Activated naive CD8-positive, alpha-beta T cell treated with anti-CD3 and anti-CD28 coated beads for 36 hours (primary cell): ENCODE results near the gene CD48. TPM values are rescaled to one million over a fixed set of nuclear protein-coding genes. Genes with fewer than 3 reads are reported as not detected.

Source experiments
- DNase-seq: peaks from one replicate; pipeline ENCODE4 v3.0.0; 2021
- H3K27ac Mint-ChIP-seq: one replicate; pipeline ENCODE4 v1.8.0; 2022; ENCODE audit warnings: mild to moderate bottlenecking, moderate library complexity, mixed read lengths
- H3K27me3 Mint-ChIP-seq: one replicate; pipeline ENCODE4 v1.8.0; 2022; ENCODE audit warnings: mild to moderate bottlenecking, mixed read lengths
- H3K36me3 Mint-ChIP-seq: one replicate; pipeline ENCODE4 v1.8.0; 2021; ENCODE audit warnings: mild to moderate bottlenecking, mixed read lengths
- H3K4me1 Mint-ChIP-seq: one replicate; pipeline ENCODE4 v1.8.0; 2021; ENCODE audit warnings: mixed read lengths
- H3K4me3 Mint-ChIP-seq: one replicate; pipeline ENCODE4 v1.8.0; 2022; ENCODE audit warnings: mild to moderate bottlenecking, moderate library complexity, mixed read lengths
- H3K9me3 Mint-ChIP-seq: one replicate; pipeline ENCODE4 v1.8.0; 2022; ENCODE audit warnings: mixed read lengths
- total RNA-seq, 2 experiments: library from RNA; stranded (reverse); gene quantifications; one replicate each; pipeline ENCODE4 v1.2.3, GENCODE V29; 2021

CD48 gene
- total RNA-seq, 2 experiments from 2014 or later = 376 to 385 TPM

DNA sequence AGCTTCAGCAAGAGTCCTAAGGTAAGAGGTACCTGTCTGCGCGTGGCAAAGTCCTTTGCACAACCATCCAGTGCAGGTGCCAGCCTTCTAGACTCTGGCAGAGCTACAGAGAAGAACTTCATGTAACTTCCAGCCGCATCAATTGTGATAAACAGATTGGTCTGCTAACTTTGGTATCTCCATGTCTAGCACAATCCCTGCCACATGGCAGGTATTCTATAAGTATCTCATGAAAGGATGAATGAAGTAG lies 29.8 kb downstream of the CD48 start:
- H3K4me1 Mint-ChIP-seq = peaks cover 72% of the 10 kb centered on the region
- no peak for DNase-seq
- H3K9me3 Mint-ChIP-seq = peaks cover 3% of the 10 kb centered on the region
- H3K36me3 Mint-ChIP-seq = peaks cover 90% of the 10 kb centered on the region
- H3K27me3 Mint-ChIP-seq = no peaks in the 10 kb centered on the region
- H3K27ac Mint-ChIP-seq = peak overlapping the region; percentile 97
- peak overlapping the region; percentile 30 for H3K4me3 Mint-ChIP-seq

DNA sequence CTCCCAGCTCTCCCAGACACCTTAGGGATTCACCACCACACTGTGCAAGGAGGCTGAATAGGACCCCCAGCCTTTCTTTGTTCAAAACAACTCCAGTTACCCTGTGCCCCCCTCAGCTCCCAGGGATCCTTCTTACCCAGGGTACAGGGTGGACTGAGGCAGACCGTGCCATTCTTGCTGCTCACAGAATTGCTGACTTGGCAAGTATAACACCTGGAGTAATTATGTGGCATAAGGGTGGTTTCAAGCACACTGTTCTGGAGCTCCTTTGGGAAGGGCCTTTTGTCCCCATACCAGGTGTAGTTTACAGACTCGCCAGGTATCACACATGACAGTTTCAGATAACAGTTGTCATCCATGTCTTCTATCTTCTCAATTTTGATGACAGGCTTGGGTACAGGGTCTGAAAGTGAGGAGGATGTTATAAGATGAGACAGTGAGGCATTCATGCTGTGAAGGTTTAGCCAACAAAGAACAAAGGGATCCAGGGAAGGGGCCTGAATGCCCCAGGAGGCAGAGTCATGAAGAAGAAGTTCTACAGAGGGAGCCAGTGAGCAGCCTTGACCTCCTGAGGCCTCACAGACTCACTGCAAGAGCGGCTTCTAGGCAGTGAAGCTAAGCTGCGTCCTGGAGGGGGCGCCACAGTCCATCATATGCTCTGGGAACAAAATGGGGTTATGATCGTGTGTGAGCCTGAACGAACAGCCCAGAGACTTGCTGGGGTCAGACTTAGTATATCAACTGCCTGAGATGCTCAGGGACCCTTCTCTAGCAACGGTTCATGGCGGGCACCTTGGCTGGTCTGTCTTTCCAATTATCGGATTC lies 30.3 kb downstream of the CD48 start:
- H3K27ac Mint-ChIP-seq = peak overlapping the region; percentile 97
- H3K4me3 Mint-ChIP-seq = no peak overlapping the region
- no peaks in the 10 kb centered on the region for H3K9me3 Mint-ChIP-seq
- H3K4me1 Mint-ChIP-seq = peaks cover 70% of the 10 kb centered on the region
- DNase-seq = peak; percentile 83
- peaks cover 85% of the 10 kb centered on the region for H3K36me3 Mint-ChIP-seq
- H3K27me3 Mint-ChIP-seq = no peaks in the 10 kb centered on the region

- no peak overlapping the region for H3K4me3 Mint-ChIP-seq
- H3K4me1 Mint-ChIP-seq = peaks cover 69% of the 10 kb centered on the region
- H3K27me3 Mint-ChIP-seq = no peaks in the 10 kb centered on the region
- DNase-seq = no peak
- no peaks in the 10 kb centered on the region for H3K9me3 Mint-ChIP-seq
- H3K27ac Mint-ChIP-seq = peak overlapping the region; percentile 75
- H3K36me3 Mint-ChIP-seq = peaks cover 80% of the 10 kb centered on the region
Observed at GRCh38 chr1:160680399-160680798, 31.2 kb downstream of the CD48 start.

GRCh38 chr1:160679893-160680292 lies 31.7 kb downstream of the CD48 start:
- H3K27ac Mint-ChIP-seq = peak overlapping the region; percentile 75

DNA sequence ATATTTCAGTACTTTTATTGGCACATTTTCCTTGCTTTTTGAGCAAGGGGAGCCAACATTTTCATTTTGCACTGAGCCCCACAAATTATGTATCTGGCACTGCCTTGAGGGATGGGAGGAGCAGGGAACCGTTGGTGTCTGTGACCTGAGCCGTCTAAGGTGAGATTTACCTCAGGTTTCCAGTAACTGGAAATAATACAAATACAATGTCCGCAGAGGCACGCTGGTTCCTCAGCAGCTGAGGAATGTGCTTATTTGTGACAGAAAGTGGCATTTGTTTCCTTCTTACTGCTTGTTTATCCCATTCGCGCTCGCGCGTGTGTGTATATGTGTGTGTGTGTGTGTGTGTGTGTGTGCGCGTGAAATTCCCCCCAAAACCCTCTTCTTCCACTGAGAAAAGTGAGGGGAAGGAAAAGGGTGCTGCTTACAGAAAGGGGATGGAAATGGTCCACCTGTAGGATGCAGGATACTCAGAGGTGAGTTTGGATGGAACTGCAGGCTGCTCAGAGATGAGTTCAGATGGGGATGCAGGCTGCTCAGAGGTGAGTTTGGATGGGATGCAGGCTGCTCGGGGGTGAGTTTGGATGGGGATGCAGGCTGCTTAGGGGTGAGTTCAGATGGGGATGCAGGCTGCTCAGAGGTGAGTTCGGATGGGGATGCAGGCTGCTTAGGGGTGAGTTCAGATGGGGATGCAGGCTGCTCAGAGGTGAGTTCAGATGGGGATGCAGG lies 34.6 kb downstream of the CD48 start:
- no peaks in the 10 kb centered on the region for H3K9me3 Mint-ChIP-seq
- no peak overlapping the region for H3K4me3 Mint-ChIP-seq

More at GRCh38 chr1:160679893-160680292, 31.7 kb downstream of the CD48 start:
- DNase-seq = no peak
- H3K4me3 Mint-ChIP-seq = no peak overlapping the region
- peaks cover 75% of the 10 kb centered on the region for H3K36me3 Mint-ChIP-seq
- no peaks in the 10 kb centered on the region for H3K9me3 Mint-ChIP-seq
- H3K4me1 Mint-ChIP-seq = peaks cover 64% of the 10 kb centered on the region
- H3K27me3 Mint-ChIP-seq = no peaks in the 10 kb centered on the region

GRCh38 chr1:160675641-160676410 lies 35.8 kb downstream of the CD48 start:
- Mint-ChIP-seq H3K36me3 (peaks cover 43% of the 10 kb centered on the region), H3K4me3 (no peak overlapping the region), H3K27me3 (no peaks in the 10 kb centered on the region), H3K9me3 (no peaks in the 10 kb centered on the region), H3K27ac (peak overlapping the region; percentile 66), H3K4me1 (peaks cover 35% of the 10 kb centered on the region)
- DNase-seq = peak; percentile 69

More for the DNA sequence above, 34.6 kb downstream of the CD48 start:
- DNase-seq = no peak
- peak overlapping the region; percentile 43 for H3K27ac Mint-ChIP-seq
- H3K4me1 Mint-ChIP-seq = peaks cover 38% of the 10 kb centered on the region
- no peaks in the 10 kb centered on the region for H3K27me3 Mint-ChIP-seq
- peaks cover 51% of the 10 kb centered on the region for H3K36me3 Mint-ChIP-seq

- Mint-ChIP-seq H3K4me1 (peaks cover 29% of the 10 kb centered on the region), H3K9me3 (peaks cover 4% of the 10 kb centered on the region), H3K36me3 (peaks cover 41% of the 10 kb centered on the region), H3K27me3 (no peaks in the 10 kb centered on the region), H3K4me3 (no peak overlapping the region), H3K27ac (no peak overlapping the region)
- no peak for DNase-seq
Observed at GRCh38 chr1:160674415-160674814, 37.2 kb downstream of the CD48 start.

DNA sequence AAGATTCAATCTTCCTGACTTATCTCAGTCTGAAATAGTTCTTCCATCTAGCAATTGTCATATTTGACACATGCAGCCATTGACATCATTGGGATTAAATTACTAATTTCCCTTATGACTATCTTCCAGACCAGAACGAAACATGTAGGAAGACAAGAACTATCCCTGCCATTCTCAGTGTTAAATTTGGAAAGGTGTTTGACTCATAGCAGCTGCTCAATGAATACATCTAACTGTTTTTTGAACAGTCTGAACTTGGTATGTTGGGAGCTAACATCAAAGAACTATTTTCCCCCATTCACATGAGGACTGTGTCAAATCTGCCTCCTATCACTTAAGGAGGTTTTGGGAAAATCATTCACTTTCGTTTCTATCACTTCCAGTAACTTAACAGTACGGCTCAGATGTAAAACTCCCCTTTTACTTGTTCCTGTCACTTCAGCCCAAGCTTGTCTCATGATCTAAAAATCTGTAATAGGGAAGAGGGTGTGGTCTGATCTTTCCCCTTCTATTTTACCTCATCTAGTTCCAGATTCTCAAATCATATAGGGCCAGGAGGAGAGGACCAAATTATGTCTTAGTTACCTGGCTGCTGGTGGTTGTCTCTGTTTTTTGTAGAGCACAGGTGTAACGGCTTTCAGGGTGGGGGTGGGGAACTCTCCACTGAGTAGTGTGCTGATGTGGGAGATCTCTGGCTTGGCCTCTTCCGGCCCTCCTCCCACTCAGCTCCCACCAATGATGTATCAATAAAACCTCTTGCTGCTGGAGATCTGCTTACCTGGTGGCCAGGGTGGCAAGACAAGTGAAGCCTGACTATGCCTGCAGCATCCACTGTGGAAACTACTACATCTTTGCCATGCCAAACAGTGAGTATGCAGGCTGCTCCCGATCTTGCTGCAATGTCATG lies 38.6 kb downstream of the CD48 start:
- peaks cover 6% of the 10 kb centered on the region for H3K9me3 Mint-ChIP-seq
- H3K4me3 Mint-ChIP-seq = no peak overlapping the region
- H3K4me1 Mint-ChIP-seq = peaks cover 26% of the 10 kb centered on the region
- no peaks in the 10 kb centered on the region for H3K27me3 Mint-ChIP-seq
- DNase-seq = peak; percentile 15
- H3K36me3 Mint-ChIP-seq = peaks cover 37% of the 10 kb centered on the region
- no peak overlapping the region for H3K27ac Mint-ChIP-seq

- H3K4me1 Mint-ChIP-seq = peaks cover 18% of the 10 kb centered on the region
- peaks cover 34% of the 10 kb centered on the region for H3K36me3 Mint-ChIP-seq
- H3K4me3 Mint-ChIP-seq = no peak overlapping the region
- H3K27me3 Mint-ChIP-seq = no peaks in the 10 kb centered on the region
- no peak overlapping the region for H3K27ac Mint-ChIP-seq
- H3K9me3 Mint-ChIP-seq = peaks cover 9% of the 10 kb centered on the region
- no peak for DNase-seq
Observed at GRCh38 chr1:160671603-160672517, 39.8 kb downstream of the CD48 start.

DNA sequence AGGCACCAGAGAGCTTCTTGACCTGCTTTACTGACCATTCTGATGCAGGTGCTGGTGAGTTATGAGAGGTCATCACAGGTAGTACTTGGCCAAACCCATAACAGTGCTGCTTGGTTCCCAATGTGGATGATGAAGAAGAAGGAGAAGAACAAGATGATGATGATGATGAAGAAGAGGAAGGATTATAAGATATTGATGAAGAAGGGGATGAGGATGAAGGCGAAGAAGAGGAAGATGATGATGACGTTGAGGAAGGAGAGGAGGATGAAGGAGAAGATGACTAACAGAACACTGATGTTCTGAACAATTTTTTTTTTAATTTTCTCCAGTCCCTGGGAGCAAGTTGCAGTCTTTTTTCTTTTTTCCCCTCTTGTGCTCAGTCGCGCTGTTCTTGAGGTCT lies 40.9 kb downstream of the CD48 start:
- DNase-seq = no peak
- Mint-ChIP-seq H3K4me3 (no peak overlapping the region), H3K4me1 (peaks cover 21% of the 10 kb centered on the region), H3K9me3 (peaks cover 11% of the 10 kb centered on the region), H3K27me3 (no peaks in the 10 kb centered on the region), H3K36me3 (peaks cover 35% of the 10 kb centered on the region), H3K27ac (no peak overlapping the region)

DNA sequence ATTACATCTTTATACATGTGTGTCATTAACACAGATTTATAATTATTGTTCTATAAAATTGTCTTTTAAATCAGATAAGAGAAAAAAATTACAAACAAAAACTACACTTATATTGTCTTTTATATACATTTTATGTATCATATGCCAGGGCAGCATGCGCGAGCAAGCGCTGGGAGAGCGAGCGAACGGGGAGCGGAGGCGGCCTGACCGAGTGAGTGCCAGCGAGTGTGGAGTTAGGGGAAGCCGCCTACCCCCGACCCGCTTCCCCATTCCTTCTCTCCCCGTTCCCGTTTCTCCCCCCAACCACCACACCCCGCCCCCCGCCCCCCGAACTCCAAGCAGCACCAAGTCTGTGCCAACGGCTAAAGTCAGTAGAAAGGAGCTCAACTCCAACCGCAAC lies 41.8 kb downstream of the CD48 start:
- no peaks in the 10 kb centered on the region for H3K27me3 Mint-ChIP-seq
- H3K36me3 Mint-ChIP-seq = peaks cover 36% of the 10 kb centered on the region
- peaks cover 27% of the 10 kb centered on the region for H3K4me1 Mint-ChIP-seq
- DNase-seq = no peak
- H3K9me3 Mint-ChIP-seq = peaks cover 11% of the 10 kb centered on the region
- no peak overlapping the region for H3K4me3 Mint-ChIP-seq
- no peak overlapping the region for H3K27ac Mint-ChIP-seq

DNA sequence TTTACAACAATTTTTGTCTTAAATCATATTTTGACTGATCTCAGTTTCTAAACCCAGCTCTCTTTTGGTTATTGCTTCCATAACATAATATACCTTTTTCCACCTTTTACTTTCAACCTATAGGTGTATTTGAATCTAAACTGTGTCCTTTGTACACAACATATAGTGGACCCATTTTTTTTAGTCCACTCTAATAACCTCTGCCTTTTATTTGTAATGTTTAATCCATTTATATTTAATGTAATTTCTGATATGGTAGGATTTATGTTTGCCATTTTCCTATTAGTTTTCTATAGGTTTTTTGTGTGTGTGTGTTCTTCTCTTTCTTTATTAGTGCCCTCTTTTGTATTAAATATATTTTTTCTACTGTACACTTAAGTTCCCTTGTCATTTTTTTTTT lies 42.3 kb downstream of the CD48 start:
- no peak for DNase-seq
- Mint-ChIP-seq H3K4me1 (peaks cover 31% of the 10 kb centered on the region), H3K27ac (no peak overlapping the region), H3K27me3 (no peaks in the 10 kb centered on the region), H3K4me3 (no peak overlapping the region), H3K36me3 (peaks cover 39% of the 10 kb centered on the region), H3K9me3 (peaks cover 11% of the 10 kb centered on the region)

DNA sequence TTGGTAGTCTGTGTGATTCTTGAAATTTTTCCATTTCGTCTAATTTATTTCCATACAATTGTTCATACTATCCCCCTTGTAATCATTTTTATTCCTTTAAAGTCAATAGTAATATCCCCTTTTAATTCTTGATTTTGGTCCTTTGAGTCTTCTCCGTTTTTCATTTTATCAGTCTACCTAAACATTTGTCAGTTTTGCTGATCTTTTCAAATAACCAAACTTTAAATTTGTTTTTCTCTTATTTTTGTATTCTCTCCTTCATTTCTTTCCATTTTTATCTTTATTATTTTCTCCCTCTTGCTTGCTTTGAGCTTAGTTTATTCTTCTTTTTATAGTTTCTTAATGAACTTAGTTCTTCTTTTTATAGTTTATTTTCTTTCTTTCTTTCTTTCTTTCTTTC lies 43.7 kb downstream of the CD48 start:
- Mint-ChIP-seq H3K36me3 (peaks cover 43% of the 10 kb centered on the region), H3K27me3 (no peaks in the 10 kb centered on the region), H3K4me1 (peaks cover 42% of the 10 kb centered on the region), H3K4me3 (no peak overlapping the region), H3K27ac (no peak overlapping the region), H3K9me3 (peaks cover 14% of the 10 kb centered on the region)
- DNase-seq = no peak

DNA sequence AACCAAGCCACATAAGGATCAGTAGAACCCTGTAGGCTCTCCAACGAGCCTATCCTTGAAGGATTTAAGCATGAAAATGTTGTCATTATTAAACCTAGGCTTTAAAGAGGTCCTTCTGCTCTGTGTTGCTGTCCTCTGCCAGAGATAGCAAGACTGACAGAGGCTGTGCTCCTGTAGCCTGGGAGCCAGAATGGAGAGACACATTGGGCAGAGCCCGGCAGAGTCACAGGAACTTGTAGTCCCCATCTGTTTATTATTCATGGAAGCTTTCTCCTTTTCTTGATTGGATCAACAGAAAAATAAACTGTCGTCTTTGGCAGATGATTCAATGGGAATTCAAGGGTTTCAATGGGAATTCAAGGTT lies 45.6 kb downstream of the CD48 start:
- Mint-ChIP-seq H3K36me3 (peaks cover 39% of the 10 kb centered on the region), H3K27ac (peak overlapping the region; percentile 85), H3K9me3 (peaks cover 14% of the 10 kb centered on the region), H3K27me3 (no peaks in the 10 kb centered on the region), H3K4me3 (peak overlapping the region; percentile 20), H3K4me1 (peaks cover 43% of the 10 kb centered on the region)
- no peak for DNase-seq
